Stimulated activated CD4-positive, alpha-beta T cell treated with anti-CD3 and anti-CD28 coated beads, Interleukin-1b, Interleukin-23, amount 100 ng/mL, for 24 hours (primary cell): ENCODE data around the gene PRSS27.

Experiments
- DNase-seq, 4 experiments: peaks; one replicate each; pipeline ENCODE4 v3.0.0-alpha.2; 2020; ENCODE audit warnings: low read depth in 4 of 4, low spot score in 1 of 4

PRSS27 gene

DNA sequence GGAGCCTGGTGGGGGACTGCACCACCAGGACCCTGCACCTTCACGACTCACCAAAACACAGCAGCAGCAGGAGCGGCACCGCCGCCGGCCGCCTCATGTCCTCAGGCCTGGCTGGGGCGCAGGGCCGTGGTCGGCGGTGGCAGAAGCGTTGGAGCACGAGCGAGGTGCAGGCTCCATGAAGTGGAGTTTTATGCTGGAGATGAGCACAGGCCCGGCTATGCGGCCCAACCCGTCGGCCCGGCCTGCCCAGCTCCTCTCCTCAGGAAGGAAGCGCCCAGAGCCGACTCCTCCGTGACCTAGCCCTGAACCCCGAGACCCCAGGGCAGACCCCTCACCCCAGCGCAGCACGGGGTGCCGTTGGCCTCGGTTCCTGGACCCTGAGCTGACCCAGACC, at the start of gene PRSS27:
TSS of gene PRSS27 (minus strand) at position 161 of the 394 bp plus-strand sequence. CDS start at position 97, 64 bp downstream.
- no peak for DNase-seq

DNA sequence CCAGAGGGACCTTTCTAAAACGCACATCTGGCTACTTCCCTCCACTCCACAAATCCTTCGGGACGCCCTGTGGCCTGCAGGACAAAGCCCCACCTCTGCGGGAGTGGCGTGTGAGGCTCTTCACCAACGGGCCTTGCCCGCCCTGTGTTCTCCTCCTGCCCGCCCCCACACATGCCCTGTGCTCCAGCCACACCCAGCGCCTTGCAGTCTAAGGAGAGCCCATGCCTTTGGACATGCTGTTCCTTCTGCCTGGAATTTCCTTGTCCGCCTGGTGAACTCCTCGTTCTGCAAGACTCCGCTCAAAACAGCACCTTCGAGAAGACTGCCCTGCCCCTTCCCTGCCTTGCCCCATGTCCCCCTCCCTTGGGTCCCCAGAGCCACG, 49.6 kb upstream of the PRSS27 start:
- no peak for DNase-seq

DNA sequence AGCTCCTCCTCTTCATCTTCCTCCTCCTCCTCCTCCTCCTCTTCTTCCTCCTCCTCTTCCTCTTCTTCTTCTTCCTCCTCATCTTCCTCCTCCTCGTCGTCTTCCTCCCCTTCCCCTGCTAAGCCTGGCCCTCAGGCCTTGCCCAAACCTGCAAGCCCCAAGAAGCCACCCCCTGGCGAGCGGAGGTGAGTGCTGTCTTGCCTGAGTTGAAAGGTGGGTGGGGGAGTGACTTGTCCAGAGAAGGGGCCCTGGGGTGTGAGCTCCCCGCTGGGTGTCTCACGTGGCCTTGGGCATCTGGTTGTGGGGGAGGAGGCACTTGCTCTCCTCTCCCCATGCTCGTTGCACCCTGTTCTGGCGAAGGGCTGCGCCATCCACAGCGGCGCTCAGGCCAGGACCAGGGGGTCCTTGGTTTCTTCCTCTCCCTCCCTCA, 49.1 kb upstream of the PRSS27 start:
- DNase-seq = no peak

DNA sequence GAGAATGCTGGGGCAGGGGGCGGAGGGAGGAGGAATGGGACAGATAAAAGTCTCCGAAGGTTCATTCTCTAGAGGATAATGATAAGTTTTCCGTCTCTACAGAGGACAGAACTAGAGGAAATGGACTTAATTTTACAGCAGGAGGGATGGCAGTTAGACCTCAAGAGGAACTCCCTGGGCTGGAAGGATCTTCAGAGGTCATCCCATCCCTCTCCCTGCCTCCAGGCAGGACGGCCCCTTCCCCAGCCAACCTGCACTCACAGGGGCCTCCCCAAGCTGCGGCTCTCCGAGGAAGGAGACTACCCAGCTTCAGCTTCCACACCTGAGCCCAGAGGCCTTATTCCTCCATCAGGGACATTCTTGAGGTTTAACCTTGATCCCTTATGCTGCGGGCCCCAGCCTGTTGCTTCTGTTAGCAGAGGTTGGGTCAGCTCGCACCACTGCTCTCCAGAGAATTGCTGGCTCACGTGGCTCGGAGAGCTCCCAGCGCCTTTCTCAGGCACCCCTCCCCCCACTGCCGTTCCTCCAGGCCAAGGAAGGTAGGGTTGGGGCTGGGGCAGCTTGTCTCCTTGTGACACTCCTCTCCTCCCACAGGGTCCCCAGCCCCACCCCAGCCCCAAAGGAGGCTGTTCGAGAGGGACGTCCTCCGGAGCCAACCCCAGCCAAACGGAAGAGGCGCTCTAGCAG, 48.5 kb upstream of the PRSS27 start:
- no peak for DNase-seq

DNA sequence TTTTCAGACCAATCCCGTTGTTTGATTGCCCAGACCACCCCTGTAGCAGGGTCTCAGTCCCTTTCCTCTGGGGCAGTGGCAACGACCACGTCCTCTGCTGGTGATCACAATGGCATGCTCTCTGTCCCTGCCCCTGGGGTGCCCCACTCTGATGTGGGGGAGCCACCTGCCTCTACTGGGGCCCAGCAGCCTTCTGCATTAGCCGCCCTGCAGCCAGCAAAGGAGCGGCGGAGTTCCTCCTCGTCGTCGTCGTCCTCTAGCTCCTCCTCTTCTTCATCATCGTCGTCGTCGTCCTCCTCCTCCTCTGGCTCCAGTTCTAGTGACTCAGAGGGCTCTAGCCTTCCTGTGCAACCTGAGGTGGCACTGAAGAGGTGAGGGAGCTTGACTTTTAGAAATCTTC, 47.9 kb upstream of the PRSS27 start:
- DNase-seq = no peak

DNA sequence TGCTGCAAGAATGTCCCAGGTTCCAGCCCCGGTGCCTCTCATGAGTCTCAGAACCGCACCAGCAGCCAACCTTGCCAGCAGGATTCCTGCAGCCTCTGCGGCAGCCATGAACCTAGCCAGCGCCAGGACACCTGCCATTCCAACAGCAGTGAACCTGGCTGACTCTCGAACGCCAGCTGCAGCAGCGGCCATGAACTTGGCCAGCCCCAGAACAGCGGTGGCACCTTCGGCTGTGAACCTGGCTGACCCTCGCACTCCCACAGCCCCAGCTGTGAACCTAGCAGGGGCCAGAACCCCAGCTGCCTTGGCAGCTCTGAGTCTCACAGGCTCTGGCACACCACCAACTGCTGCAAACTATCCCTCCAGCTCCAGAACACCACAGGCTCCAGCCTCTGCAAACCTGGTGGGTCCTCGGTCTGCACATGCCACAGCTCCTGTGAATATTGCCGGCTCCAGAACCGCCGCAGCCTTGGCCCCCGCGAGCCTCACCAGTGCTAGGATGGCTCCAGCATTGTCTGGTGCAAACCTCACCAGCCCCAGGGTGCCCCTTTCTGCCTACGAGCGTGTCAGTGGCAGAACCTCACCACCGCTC, 47.2 kb upstream of the PRSS27 start:
- DNase-seq = no peak

DNA sequence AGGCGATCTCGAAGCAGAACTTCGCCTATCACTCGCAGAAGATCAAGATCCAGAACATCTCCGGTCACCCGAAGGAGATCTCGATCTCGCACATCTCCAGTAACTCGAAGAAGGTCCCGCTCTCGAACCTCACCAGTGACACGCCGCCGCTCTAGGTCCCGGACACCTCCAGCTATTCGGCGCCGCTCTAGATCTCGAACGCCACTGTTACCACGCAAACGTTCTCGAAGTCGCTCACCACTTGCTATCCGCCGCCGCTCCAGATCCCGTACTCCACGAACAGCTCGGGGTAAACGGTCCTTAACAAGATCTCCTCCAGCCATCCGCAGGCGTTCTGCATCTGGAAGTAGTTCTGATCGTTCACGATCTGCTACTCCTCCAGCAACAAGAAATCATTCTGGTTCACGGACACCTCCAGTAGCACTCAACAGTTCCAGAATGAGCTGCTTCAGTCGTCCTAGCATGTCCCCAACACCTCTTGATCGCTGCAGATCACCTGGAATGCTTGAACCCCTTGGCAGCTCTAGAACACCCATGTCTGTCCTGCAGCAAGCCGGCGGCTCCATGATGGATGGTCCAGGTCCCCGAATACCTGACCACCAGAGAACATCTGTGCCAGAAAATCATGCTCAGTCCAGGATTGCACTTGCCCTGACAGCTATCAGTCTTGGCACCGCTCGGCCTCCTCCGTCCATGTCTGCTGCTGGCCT, 46.6 kb upstream of the PRSS27 start:
- no peak for DNase-seq

DNA sequence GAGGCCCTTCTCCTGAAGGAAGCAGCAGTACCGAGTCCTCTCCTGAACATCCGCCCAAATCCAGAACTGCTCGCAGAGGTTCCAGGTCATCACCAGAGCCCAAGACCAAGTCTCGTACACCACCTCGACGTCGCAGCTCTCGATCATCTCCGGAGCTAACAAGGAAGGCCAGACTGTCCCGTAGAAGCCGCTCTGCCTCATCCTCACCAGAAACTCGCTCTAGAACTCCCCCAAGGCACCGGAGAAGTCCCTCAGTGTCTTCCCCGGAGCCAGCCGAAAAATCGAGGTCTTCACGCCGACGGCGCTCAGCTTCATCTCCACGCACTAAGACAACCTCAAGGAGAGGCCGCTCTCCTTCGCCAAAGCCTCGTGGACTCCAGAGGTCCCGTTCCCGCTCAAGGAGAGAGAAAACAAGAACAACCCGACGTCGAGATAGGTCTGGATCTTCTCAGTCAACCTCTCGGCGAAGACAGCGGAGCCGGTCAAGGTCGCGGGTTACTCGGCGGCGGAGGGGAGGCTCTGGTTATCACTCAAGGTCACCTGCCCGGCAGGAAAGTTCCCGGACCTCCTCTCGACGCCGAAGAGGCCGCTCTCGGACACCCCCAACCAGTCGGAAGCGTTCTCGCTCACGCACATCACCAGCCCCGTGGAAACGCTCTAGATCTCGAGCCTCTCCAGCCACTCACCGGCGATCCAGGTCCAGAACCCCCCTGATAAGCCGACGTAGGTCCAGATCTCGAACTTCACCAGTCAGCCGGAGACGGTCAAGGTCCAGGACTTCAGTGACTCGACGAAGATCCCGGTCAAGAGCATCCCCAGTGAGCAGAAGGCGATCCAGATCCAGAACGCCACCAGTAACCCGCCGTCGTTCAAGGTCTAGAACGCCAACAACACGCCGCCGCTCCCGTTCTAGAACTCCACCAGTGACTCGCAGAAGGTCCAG, 45.7 kb upstream of the PRSS27 start:
- no peak for DNase-seq

DNA sequence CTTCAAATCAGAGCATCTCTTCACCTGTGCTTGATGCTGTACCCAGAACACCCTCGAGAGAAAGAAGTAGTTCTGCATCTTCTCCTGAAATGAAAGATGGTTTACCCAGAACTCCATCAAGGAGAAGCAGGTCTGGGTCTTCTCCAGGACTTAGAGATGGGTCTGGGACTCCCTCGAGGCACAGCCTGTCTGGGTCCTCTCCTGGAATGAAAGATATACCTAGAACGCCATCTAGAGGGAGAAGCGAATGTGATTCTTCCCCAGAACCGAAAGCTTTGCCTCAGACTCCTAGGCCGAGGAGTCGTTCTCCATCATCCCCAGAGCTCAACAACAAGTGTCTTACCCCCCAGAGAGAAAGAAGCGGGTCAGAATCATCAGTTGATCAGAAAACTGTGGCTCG, 44.7 kb upstream of the PRSS27 start:
- no peak for DNase-seq

DNA sequence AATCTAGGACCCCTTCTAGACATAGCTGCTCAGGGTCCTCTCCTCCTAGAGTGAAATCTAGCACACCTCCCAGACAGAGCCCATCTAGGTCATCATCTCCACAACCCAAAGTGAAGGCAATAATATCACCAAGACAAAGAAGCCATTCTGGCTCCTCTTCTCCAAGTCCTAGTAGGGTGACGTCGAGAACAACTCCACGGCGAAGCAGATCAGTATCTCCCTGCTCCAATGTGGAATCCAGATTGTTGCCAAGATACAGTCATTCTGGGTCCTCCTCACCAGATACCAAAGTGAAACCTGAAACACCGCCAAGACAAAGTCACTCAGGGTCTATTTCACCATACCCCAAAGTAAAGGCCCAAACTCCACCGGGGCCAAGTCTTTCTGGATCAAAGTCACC, 43.1 kb upstream of the PRSS27 start:
- DNase-seq = no peak

DNA sequence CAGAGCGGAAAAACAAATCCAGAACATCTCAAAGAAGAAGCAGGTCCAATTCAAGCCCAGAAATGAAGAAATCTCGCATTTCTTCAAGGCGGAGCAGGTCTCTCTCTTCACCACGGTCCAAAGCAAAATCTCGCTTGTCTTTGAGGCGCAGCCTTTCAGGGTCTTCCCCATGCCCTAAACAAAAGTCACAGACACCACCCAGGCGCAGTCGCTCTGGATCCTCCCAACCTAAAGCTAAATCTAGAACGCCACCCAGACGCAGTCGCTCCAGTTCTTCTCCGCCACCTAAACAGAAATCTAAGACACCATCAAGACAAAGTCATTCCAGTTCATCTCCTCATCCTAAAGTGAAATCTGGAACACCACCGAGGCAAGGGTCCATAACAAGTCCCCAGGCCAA, 42.7 kb upstream of the PRSS27 start:
- DNase-seq = no peak

DNA sequence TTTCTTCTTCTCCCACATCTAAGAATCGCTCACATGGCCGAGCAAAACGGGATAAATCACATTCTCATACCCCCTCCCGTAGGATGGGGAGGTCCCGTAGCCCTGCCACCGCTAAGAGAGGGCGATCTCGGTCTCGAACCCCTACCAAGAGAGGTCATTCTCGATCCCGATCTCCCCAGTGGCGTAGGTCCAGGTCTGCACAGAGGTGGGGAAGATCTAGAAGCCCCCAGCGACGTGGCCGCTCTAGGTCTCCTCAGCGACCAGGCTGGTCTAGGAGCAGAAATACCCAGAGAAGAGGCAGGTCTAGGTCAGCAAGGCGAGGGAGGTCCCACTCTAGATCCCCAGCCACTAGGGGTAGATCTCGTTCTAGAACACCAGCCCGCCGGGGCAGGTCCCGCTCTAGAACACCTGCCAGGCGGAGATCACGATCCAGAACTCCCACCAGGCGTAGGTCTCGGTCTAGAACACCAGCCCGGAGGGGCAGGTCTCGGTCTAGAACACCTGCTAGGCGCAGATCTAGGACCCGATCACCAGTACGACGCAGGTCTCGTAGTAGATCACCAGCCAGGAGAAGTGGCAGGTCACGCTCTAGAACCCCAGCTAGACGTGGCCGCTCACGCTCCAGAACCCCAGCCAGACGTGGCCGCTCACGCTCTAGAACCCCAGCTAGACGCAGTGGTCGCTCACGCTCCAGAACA, 42.0 kb upstream of the PRSS27 start:
- DNase-seq = no peak

DNA sequence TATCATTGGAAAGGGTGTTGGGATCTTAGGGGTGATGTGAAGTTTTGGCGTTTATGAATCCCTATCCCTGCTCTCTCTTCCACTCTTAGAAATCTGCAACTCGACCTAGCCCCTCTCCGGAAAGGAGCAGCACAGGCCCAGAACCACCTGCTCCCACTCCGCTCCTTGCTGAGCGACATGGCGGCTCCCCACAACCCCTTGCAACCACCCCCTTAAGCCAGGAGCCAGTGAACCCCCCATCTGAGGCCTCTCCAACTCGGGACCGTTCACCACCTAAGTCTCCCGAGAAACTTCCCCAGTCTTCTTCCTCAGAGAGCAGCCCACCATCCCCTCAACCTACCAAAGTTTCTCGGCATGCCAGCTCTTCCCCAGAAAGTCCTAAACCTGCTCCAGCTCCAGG, 41.4 kb upstream of the PRSS27 start:
- DNase-seq = no peak

DNA sequence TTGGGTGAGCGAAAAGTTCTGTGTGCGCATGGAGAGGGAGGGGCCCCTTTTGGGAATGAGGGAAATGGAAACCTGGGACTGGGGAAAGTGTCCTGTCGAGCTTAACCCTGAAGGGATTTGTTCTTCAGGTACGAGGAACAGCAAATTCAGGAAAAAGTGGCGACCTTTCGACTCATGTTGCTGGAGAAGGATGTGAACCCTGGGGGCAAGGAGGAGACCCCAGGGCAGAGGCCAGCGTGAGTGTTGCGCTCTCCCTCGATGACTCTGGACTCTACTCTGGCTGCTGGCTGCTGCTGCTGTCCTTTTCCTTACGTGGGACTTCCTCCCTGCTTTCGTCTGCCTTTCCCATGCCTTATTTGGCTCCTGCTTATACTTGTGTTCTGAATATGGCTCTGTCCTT, 37.3 kb upstream of the PRSS27 start:
- no peak for DNase-seq

DNA sequence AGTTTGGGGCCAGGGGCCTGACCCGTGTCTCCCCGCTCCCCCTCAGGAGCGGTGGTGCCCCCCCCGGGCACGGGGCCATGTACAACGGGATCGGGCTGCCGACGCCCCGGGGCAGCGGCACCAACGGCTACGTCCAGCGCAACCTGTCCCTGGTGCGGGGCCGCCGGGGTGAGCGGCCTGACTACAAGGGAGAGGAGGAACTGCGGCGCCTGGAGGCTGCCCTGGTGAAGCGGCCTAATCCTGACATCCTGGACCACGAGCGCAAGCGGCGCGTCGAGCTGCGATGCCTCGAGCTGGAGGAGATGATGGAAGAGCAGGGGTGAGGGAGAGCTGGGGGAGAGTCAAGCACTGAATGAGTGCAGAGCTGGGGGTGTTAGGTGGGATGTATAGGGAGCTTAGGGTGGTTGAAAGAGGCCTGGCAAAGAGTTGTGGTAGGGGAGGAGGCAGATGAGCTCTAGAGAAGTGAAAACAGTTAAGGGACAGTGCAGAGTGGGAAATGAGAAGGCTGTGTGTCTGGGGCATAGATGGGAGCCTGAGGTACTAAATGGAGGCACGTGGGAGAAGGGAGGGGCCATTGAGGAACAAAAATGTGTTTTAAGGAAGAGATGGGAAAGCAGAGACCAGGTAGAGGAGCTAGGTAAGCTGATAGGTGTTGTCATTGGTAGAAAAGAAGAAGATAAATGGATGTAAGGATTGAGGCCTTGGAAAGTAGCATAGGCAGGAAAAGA, 36.4 kb upstream of the PRSS27 start:
- no peak for DNase-seq

DNA sequence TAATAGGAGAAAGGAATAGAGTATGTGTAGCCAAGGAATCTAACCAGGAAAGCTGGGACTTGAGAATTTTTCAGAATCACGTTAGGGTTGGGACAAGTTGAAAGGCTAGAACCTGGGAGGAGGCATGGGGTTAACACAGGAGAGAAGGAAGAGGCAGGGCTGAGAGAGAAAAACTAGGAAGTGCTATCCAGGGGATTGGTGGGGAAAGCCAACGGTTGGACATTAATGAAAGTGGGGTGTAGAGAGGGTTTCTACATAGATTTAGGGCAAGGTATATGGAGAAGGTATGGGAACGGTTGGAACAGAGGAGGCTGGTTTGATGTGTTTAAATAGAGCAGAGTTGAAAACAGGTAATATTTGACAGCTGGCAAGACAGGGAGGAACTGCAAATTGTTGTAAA, 35.1 kb upstream of the PRSS27 start:
- DNase-seq = no peak

DNA sequence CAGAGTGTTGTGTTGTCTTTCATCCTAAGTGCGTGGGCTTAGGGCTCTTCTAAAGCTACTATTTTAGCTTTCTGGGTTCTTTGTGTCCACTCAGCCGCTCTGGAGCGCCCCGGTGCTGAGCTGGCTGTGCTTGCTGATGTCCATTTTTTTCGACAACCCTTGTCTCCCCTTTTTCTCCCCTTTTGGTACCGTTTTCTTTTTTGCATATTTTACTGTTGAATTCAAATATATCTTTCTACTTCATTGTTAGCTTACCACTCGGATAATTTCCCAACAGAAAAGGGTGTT, 33.7 kb upstream of the PRSS27 start:
- DNase-seq = no peak

DNA sequence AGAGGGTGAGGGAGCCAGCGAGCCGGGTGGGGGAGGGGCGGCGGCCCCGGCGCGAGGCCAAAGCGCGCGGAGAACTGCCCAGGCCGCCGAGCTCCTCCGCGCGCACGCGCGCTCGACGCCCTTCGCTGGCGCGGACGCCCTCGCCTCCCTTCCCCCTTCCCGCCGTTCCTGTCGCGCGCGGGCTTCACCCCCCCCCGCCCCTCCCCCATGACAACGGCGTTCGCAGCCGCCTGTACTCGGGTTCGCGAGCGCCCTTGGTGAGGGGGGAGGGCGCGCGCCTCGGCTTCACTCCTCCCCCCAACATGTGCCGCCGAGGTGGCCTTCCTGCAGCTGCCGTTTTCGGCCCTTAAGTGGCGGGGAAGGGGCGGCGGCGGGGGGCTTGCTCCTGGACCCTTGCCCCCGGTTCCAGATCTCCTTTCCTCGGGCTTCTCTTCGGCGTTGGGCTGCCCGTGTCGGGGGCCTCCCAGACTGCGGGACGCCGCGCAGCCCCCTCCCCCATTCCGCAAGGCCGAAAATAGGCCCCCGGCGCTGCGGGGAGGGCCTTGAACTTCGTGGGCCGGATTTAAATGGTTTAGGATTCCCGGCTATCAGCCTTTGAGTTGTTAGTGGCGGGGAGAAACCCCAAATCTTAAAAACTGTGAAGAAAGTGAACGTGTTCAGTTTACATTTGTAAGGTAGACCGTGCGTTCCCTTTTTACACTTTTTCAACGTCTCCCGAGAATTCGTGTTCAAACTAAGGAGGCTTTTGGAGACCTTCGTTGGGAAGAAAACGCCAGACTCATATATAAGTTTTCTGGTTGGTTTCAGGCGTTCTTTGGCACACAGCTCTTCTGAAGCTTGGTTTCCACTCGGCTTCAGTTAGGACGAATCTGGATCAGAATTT, 33.1 kb upstream of the PRSS27 start:
- DNase-seq = peak; percentile 26 to 70 (median 44)
